Liver (tissue), 9 donors: ENCODE data around the gene MYO9B. TPM values are rescaled to one million over a fixed set of nuclear protein-coding genes. Genes with fewer than 3 reads are reported as not detected.

Experiments
- DNase-seq: peaks from one replicate; pipeline ENCODE4 v3.0.0-alpha.2; 2017; ENCODE audit warnings: low spot score
- H3K27ac ChIP-seq, 2 donors: one replicate each; pipeline ENCODE4 v1.7.0; 2013; ENCODE audit warnings: inconsistent platforms in 2 of 2, low read length in 2 of 2, control low read depth in 1 of 2, low read depth in 1 of 2, mild to moderate bottlenecking in 1 of 2
- H3K27me3 ChIP-seq, 4 donors: one replicate each; pipeline versions ENCODE4 v1.6.1 to v1.7.0; 2013; ENCODE audit warnings: low read length in 3 of 4, inconsistent platforms in 1 of 4, mild to moderate bottlenecking in 1 of 4, moderate library complexity in 1 of 4; ENCODE audit not compliant: control insufficient read depth in 4 of 4, insufficient read depth in 4 of 4
- H3K36me3 ChIP-seq, 4 donors: one replicate each; pipeline versions ENCODE4 v1.6.1 to v1.7.0; 2013; ENCODE audit warnings: low read length in 3 of 4, mild to moderate bottlenecking in 3 of 4, low read depth in 1 of 4, moderate library complexity in 1 of 4; ENCODE audit not compliant: control insufficient read depth in 4 of 4, insufficient read depth in 3 of 4
- H3K4me1 ChIP-seq, 4 donors: one replicate each; pipeline versions ENCODE4 v1.6.1 to v1.7.0; 2013; ENCODE audit warnings: low read length in 3 of 4, mild to moderate bottlenecking in 3 of 4, moderate library complexity in 1 of 4; ENCODE audit not compliant: control insufficient read depth in 4 of 4, insufficient read depth in 4 of 4
- H3K4me3 ChIP-seq, 3 donors: one replicate each; pipeline versions ENCODE4 v1.6.1 to v1.7.0; 2013; ENCODE audit warnings: low read length in 3 of 3, control low read depth in 1 of 3, low read depth in 1 of 3, mild to moderate bottlenecking in 1 of 3
- H3K9ac ChIP-seq, 2 donors: one replicate each; pipeline ENCODE4 v1.7.0; 2013; ENCODE audit warnings: low read length in 2 of 2, mild to moderate bottlenecking in 2 of 2, moderate library complexity in 2 of 2, control low read depth in 1 of 2, low read depth in 1 of 2
- H3K9me3 ChIP-seq, 4 donors: one replicate each; pipeline versions ENCODE4 v1.6.1 to v1.7.0; 2013; ENCODE audit warnings: low read length in 3 of 4; ENCODE audit not compliant: control insufficient read depth in 4 of 4
- EGR1 ChIP-seq, 2 donors: IDR thresholded peaks; 2 replicates each; pipeline ENCODE4 v1.6.1; 2016 to 2018; ENCODE audit warnings: antibody characterized with exemption in 2 of 2, low read depth in 2 of 2
- FOXA1 ChIP-seq: IDR thresholded peaks from 2 replicates; pipeline ENCODE4 v1.6.1; 2016; ENCODE audit warnings: antibody characterized with exemption
- GABPA ChIP-seq, 2 donors: IDR thresholded peaks in 1 of 2; conservative IDR thresholded peaks in 1 of 2; 2 replicates each; pipeline ENCODE4 v1.6.1; 2016; ENCODE audit warnings: antibody characterized with exemption in 2 of 2, mild to moderate bottlenecking in 1 of 2, moderate library complexity in 1 of 2
- HNF4A ChIP-seq, 2 donors: conservative IDR thresholded peaks; 2 replicates each; pipeline ENCODE4 v1.6.1; 2016; ENCODE audit warnings: antibody characterized with exemption in 2 of 2, mild to moderate bottlenecking in 2 of 2
- HNF4G ChIP-seq: IDR thresholded peaks from 2 replicates; pipeline ENCODE4 v1.6.1; 2016; ENCODE audit warnings: antibody characterized with exemption
- NR2F2 ChIP-seq: IDR thresholded peaks from 2 replicates; pipeline ENCODE4 v1.6.1; 2016; ENCODE audit warnings: antibody characterized with exemption
- SP1 ChIP-seq: IDR thresholded peaks from 2 replicates; pipeline ENCODE4 v1.6.1; 2018; ENCODE audit warnings: antibody characterized with exemption, mild to moderate bottlenecking
- TAF1 ChIP-seq: conservative IDR thresholded peaks from 2 replicates; pipeline ENCODE4 v1.6.1; 2016; ENCODE audit warnings: antibody characterized with exemption, mild to moderate bottlenecking
- YY1 ChIP-seq: IDR thresholded peaks from 2 replicates; pipeline ENCODE4 v1.6.1; 2016; ENCODE audit warnings: antibody characterized with exemption, mild to moderate bottlenecking
- WGBS: extraction: QIAGEN DNeasy Blood & Tissue Kit; methylation state at CpG from one replicate; pipeline ENCODE4 v1.1.7; 2013; 5-methylcytosine and 5-hydroxymethylcytosine counted together
- polyA plus RNA-seq, 2 donors: library from polyadenylated mRNA; stranded (reverse) in 1 of 2; unstranded in 1 of 2; fragments of 200-250 nt in 1 of 2; fragments of >200 nt in 1 of 2; fragmentation: Nextera tagmentation in 1 of 2; extraction: Ambion mirVana in 1 of 2; gene quantifications; one replicate each; pipeline versions ENCODE4 v1.2.1 to v1.2.3, GENCODE V29; 2013 to 2015
- total RNA-seq, 2 donors: library from RNA; depleted of rRNA; stranded (reverse); fragments of >200 nt; gene quantifications; one replicate each; pipeline ENCODE4 v1.2.3, GENCODE V29; 2014
- TF ChIP-seq, protein P1 (sequence below): IDR thresholded peaks from 2 replicates; pipeline ENCODE4 v1.6.1; 2016; ENCODE audit warnings: antibody characterized with exemption
- TF ChIP-seq, protein P2 (sequence below): IDR thresholded peaks from 2 replicates; pipeline ENCODE4 v1.6.1; 2016; ENCODE audit warnings: antibody characterized with exemption
- TF ChIP-seq, protein P3 (sequence below): IDR thresholded peaks from 2 replicates; pipeline ENCODE4 v1.6.1; 2016; ENCODE audit warnings: antibody characterized with exemption, mild to moderate bottlenecking
- TF ChIP-seq, protein P4 (sequence below): IDR thresholded peaks from 2 replicates; pipeline ENCODE4 v1.6.1; 2016; ENCODE audit warnings: antibody characterized with exemption
- TF ChIP-seq, protein P5 (sequence below): fragments of 150-350 bp; IDR thresholded peaks from 2 replicates; pipeline ENCODE4 v1.5.1; 2017; ENCODE audit warnings: improper control_type of control experiment, low read depth, low read length; ENCODE audit not compliant: missing input control
- donor health status: healthy.
- donor health status: healthy.
- donor health status: healthy.
- donor health status: healthy.
- donor health status: healthy.

The MYO9B gene
- total and polyA plus RNA-seq, 4 donors = 9.1 to 32.5 (median 21.0) TPM

DNA sequence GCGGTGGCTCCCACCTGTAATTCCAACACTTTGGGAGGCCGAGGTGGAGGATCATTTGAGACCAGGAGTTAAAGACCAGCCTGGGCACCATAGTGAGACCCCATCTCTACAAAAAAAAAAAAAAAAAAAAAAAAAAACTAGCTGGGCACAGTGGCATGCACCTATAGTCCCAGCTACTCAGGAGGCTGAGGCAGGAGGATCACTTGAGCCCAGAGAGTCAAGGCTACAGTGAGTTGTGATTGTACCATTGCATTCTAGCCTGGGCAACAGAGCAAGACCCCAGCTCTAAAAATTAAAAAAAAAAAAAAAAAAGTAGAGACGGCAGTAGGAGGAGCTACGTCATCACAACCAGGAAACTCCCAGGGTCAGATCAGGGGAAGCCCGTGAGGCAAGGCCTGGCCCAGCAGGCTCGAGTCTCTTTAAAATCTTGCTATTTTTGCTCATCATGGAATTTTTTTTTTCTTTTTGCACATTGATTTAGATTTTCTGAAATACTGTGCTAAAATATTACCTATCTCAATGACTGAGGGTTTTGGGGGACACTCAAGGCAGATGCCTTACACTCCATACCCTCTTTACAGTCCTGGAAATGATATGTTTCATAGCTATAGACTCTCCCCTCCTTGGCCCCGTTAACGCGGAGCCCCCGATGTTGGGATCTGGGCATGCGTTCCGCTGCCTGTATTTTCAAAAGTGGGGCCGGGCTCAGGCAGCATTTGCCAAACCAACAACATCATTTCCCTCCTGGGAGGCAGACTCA lies 95.1 kb downstream of the MYO9B start:
- no peak overlapping the region for H3K27ac ChIP-seq
- H3K4me3 ChIP-seq = no peak overlapping the region
- TF ChIP-seq EGR1 (IDR thresholded peaks at IDR 0.05; ENCODE audit: low read depth in 2 of 2) = no peak
- TF ChIP-seq, protein P1, sequence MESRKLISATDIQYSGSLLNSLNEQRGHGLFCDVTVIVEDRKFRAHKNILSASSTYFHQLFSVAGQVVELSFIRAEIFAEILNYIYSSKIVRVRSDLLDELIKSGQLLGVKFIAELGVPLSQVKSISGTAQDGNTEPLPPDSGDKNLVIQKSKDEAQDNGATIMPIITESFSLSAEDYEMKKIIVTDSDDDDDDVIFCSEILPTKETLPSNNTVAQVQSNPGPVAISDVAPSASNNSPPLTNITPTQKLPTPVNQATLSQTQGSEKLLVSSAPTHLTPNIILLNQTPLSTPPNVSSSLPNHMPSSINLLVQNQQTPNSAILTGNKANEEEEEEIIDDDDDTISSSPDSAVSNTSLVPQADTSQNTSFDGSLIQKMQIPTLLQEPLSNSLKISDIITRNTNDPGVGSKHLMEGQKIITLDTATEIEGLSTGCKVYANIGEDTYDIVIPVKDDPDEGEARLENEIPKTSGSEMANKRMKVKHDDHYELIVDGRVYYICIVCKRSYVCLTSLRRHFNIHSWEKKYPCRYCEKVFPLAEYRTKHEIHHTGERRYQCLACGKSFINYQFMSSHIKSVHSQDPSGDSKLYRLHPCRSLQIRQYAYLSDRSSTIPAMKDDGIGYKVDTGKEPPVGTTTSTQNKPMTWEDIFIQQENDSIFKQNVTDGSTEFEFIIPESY = no peak
- TF ChIP-seq, protein P2, sequence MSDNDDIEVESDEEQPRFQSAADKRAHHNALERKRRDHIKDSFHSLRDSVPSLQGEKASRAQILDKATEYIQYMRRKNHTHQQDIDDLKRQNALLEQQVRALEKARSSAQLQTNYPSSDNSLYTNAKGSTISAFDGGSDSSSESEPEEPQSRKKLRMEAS = no peak
- TF ChIP-seq HNF4A (conservative IDR thresholded peaks at IDR 0.05) = no peak
- TF ChIP-seq, protein P3, sequence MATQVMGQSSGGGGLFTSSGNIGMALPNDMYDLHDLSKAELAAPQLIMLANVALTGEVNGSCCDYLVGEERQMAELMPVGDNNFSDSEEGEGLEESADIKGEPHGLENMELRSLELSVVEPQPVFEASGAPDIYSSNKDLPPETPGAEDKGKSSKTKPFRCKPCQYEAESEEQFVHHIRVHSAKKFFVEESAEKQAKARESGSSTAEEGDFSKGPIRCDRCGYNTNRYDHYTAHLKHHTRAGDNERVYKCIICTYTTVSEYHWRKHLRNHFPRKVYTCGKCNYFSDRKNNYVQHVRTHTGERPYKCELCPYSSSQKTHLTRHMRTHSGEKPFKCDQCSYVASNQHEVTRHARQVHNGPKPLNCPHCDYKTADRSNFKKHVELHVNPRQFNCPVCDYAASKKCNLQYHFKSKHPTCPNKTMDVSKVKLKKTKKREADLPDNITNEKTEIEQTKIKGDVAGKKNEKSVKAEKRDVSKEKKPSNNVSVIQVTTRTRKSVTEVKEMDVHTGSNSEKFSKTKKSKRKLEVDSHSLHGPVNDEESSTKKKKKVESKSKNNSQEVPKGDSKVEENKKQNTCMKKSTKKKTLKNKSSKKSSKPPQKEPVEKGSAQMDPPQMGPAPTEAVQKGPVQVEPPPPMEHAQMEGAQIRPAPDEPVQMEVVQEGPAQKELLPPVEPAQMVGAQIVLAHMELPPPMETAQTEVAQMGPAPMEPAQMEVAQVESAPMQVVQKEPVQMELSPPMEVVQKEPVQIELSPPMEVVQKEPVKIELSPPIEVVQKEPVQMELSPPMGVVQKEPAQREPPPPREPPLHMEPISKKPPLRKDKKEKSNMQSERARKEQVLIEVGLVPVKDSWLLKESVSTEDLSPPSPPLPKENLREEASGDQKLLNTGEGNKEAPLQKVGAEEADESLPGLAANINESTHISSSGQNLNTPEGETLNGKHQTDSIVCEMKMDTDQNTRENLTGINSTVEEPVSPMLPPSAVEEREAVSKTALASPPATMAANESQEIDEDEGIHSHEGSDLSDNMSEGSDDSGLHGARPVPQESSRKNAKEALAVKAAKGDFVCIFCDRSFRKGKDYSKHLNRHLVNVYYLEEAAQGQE = no peak
- TF ChIP-seq SP1 = no peak
- TF ChIP-seq NR2F2 = no peak
- TF ChIP-seq HNF4G = no peak
- no peak for TF ChIP-seq FOXA1
- TF ChIP-seq TAF1 = no peak
- TF ChIP-seq, protein P4, sequence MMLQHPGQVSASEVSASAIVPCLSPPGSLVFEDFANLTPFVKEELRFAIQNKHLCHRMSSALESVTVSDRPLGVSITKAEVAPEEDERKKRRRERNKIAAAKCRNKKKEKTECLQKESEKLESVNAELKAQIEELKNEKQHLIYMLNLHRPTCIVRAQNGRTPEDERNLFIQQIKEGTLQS = no peak
- TF ChIP-seq GABPA (IDR thresholded peaks at IDR 0.05 in 1 of 2, conservative IDR thresholded peaks at IDR 0.05 in 1 of 2) = no peak
- 85% methylated on average over 13 of the region's 13 CpGs for WGBS
- DNase-seq = no peak
- H3K9ac ChIP-seq = no peak overlapping the region
- H3K9me3 ChIP-seq = no peaks in the 10 kb centered on the region
- H3K36me3 ChIP-seq = peaks cover 11 to 55% (median 32%) of the 10 kb centered on the region in 4 donors
- H3K27me3 ChIP-seq = no peaks in the 10 kb centered on the region
- H3K4me1 ChIP-seq = no peaks in the 10 kb centered on the region

DNA sequence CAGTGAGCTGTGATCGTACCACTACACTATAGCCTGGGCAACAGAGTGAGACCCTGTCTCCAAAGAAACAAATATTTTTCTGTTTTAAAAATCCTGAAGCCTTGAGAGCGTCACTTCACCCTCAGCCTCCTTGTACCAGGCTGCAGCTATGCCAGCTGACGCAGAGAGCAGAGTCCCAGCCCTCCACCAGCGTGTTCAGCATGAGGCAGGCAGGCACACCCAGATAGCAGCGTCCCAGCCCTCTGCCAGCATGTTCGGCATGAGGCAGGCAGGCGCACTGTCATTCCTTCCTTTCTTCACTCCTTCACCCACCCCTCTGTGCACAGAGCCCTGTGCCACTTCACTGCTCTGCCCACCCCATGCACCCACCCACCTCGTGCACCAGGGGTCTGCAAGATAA lies 96.3 kb downstream of the MYO9B start:
- Histone ChIP-seq H3K4me1 (no peaks in the 10 kb centered on the region), H3K9me3 (no peaks in the 10 kb centered on the region), H3K27ac (no peak overlapping the region), H3K27me3 (no peaks in the 10 kb centered on the region), H3K4me3 (no peak overlapping the region), H3K9ac (no peak overlapping the region), H3K36me3 (peaks cover 11 to 60% (median 31%) of the 10 kb centered on the region in 4 donors)
- TF ChIP-seq TAF1 (no peak), FOXA1 (no peak), NR2F2 (no peak), GABPA (IDR thresholded peaks at IDR 0.05 in 1 of 2, conservative IDR thresholded peaks at IDR 0.05 in 1 of 2) (no peak), EGR1 (IDR thresholded peaks at IDR 0.05; ENCODE audit: low read depth in 2 of 2) (no peak), YY1 (no peak)
- TF ChIP-seq, protein P2 = no peak
- TF ChIP-seq, protein P5, sequence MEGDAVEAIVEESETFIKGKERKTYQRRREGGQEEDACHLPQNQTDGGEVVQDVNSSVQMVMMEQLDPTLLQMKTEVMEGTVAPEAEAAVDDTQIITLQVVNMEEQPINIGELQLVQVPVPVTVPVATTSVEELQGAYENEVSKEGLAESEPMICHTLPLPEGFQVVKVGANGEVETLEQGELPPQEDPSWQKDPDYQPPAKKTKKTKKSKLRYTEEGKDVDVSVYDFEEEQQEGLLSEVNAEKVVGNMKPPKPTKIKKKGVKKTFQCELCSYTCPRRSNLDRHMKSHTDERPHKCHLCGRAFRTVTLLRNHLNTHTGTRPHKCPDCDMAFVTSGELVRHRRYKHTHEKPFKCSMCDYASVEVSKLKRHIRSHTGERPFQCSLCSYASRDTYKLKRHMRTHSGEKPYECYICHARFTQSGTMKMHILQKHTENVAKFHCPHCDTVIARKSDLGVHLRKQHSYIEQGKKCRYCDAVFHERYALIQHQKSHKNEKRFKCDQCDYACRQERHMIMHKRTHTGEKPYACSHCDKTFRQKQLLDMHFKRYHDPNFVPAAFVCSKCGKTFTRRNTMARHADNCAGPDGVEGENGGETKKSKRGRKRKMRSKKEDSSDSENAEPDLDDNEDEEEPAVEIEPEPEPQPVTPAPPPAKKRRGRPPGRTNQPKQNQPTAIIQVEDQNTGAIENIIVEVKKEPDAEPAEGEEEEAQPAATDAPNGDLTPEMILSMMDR = no peak
- 93% methylated on average over 8 of the region's 8 CpGs for WGBS
- no peak for DNase-seq
